K562 (cell line): ENCODE results near the gene FAM120AOS. TPM values are rescaled to one million over a fixed set of nuclear protein-coding genes. Genes with fewer than 3 reads are reported as not detected.

Source experiments
- ARID3B ChIP-seq: fragments of 250-450 bp; sonication (Bioruptor Pico); IDR thresholded peaks from 2 replicates; pipeline ENCODE4 v1.4.0; 2020; ENCODE audit warnings: borderline replicate concordance
- DNMT1 ChIP-seq: fragments of 450-650 bp; IDR thresholded peaks from 2 replicates; pipeline ENCODE4 v1.6.1; 2016; ENCODE audit warnings: antibody characterized with exemption, mild to moderate bottlenecking
- ETV1 ChIP-seq: fragments of 450-650 bp; conservative IDR thresholded peaks from 2 replicates; pipeline ENCODE4 v1.6.1; 2016; ENCODE audit warnings: missing genetic modification characterization, control low read depth, low read depth, missing compliant biosample characterization
- FOSL1 ChIP-seq: fragments of 200-800 bp; sonication (Bioruptor generic); conservative IDR thresholded peaks from 2 replicates; pipeline ENCODE4 v1.6.1; 2016; ENCODE audit warnings: missing genetic modification characterization, missing compliant biosample characterization
- GABPB1 ChIP-seq: sonication (generic); formaldehyde crosslinking; IDR thresholded peaks from 2 replicates; pipeline ENCODE4 v1.8.0; 2022; ENCODE audit warnings: mild to moderate bottlenecking, missing genetic modification reagents
- GTF2A2 ChIP-seq: IDR thresholded peaks from 2 replicates; pipeline ENCODE4 v1.6.1; 2016; ENCODE audit warnings: mild to moderate bottlenecking, missing genetic modification characterization, missing compliant biosample characterization
- HMGN3 ChIP-seq: IDR thresholded peaks from 2 replicates; pipeline ENCODE4 v1.6.1; 2011; ENCODE audit warnings: borderline replicate concordance, low read depth, mild to moderate bottlenecking, mixed read lengths, low read length; ENCODE audit not compliant: insufficient read length; ENCODE audit errors: extremely low read depth
- HOMEZ ChIP-seq: fragments of 250-450 bp; sonication (Bioruptor Pico); IDR thresholded peaks from 2 replicates; pipeline ENCODE4 v1.4.0; 2020; ENCODE audit warnings: mild to moderate bottlenecking, moderate library complexity
- KDM2B ChIP-seq: fragments of 250-450 bp; sonication (Bioruptor Pico); IDR thresholded peaks from 2 replicates; pipeline ENCODE4 v1.8.0; 2021; ENCODE audit warnings: mild to moderate bottlenecking, moderate library complexity
- MCM2 ChIP-seq: fragments of 450-650 bp; IDR thresholded peaks from 2 replicates; pipeline ENCODE4 v1.6.1; 2017; ENCODE audit warnings: low read depth, mild to moderate bottlenecking
- NCOA6 ChIP-seq: fragments of 450-650 bp; IDR thresholded peaks from 2 replicates; pipeline ENCODE4 v1.6.1; 2017; ENCODE audit warnings: mild to moderate bottlenecking
- NFYB ChIP-seq: IDR thresholded peaks from 2 replicates; pipeline ENCODE4 v1.6.1; 2011; ENCODE audit warnings: mild to moderate bottlenecking, moderate library complexity; ENCODE audit not compliant: insufficient read length; ENCODE audit errors: extremely low read depth
- NONO ChIP-seq, 2 experiments: fragments of 200-400 bp in 1 of 2; fragments of 450-650 bp in 1 of 2; formaldehyde crosslinking in 1 of 2; IDR thresholded peaks; 2 replicates each; pipeline ENCODE4 v1.6.1; 2017; ENCODE audit warnings: low read depth in 2 of 2, mild to moderate bottlenecking in 2 of 2, moderate library complexity in 2 of 2, low read length in 1 of 2
- PCBP1 ChIP-seq: fragments of 200-400 bp; formaldehyde crosslinking; IDR thresholded peaks from 2 replicates; pipeline ENCODE4 v1.6.1; 2018; ENCODE audit warnings: mild to moderate bottlenecking, low read depth, low read length; ENCODE audit not compliant: poor library complexity, severe bottlenecking
- POLR2AphosphoS2 ChIP-seq: IDR thresholded peaks from 2 replicates; pipeline ENCODE4 v1.6.1; 2012; ENCODE audit warnings: low read length, improper control_type of control experiment
- PTRF ChIP-seq: fragments of 450-650 bp; IDR thresholded peaks from 2 replicates; pipeline ENCODE4 v1.6.1; 2016; ENCODE audit warnings: mild to moderate bottlenecking, missing genetic modification characterization, missing compliant biosample characterization
- TSHZ1 ChIP-seq: fragments of 250-450 bp; sonication (Bioruptor Pico); IDR thresholded peaks from 2 replicates; pipeline ENCODE4 v1.4.0; 2020; ENCODE audit warnings: mild to moderate bottlenecking, moderate library complexity
- ZBTB9 ChIP-seq: fragments of 450-650 bp; formaldehyde crosslinking; IDR thresholded peaks from 2 replicates; pipeline ENCODE4 v1.4.0; 2020; ENCODE audit warnings: mild to moderate bottlenecking, moderate library complexity
- ZNF24 ChIP-seq: fragments of 450-650 bp; IDR thresholded peaks from 2 replicates; pipeline ENCODE4 v1.6.1; 2016
- polyA plus RNA-seq, 8 experiments: library from polyadenylated mRNA; depleted of rRNA in 4 of 8; stranded (reverse) in 5 of 8; unstranded in 3 of 8; fragments of >200 nt; fragmentation: Nextera tagmentation in 2 of 8; fragmentation: Illumina TruSeq in 1 of 8; extraction: Ambion mirVana in 2 of 8; extraction: Trizol in 1 of 8; gene quantifications; 2 replicates each; pipeline versions ENCODE4 v1.2.1 to v1.2.3, GENCODE V29; 2011 to 2014; ENCODE audit warnings: inconsistent platforms in 1 of 8, missing spikeins in 1 of 8
- total RNA-seq, 7 experiments: library from RNA; depleted of rRNA in 6 of 7; stranded (reverse); fragments of >200 nt in 6 of 7; fragmentation: Illumina TruSeq in 2 of 7; extraction: Trizol in 2 of 7; gene quantifications; 2 replicates each; pipeline versions ENCODE4 v1.2.1 to v1.2.3, GENCODE V29; 2011 to 2021; ENCODE audit warnings: low replicate concordance in 1 of 7

FAM120AOS gene
- total and polyA plus RNA-seq, 9 of the 15 experiments (the other 6 are each of a cell fraction or from before 2014, with no cell fraction given) = 18.8 to 53.4 (median 41.4) TPM

- TF ChIP-seq MCM2 (no peak), ETV1 (tag) (no peak), HOMEZ (CRISPR knock-in tag) (no peak), PTRF (tag) (no peak), PCBP1 (peak; percentile 35), NFYB (no peak), KDM2B (no peak), HMGN3 (peak; percentile 22), POLR2AphosphoS2 (no peak), ARID3B (no peak), DNMT1 (no peak), NCOA6 (no peak), GABPB1 (CRISPR knock-in tag) (0 out of 2 replicates have a peak, but pooled peaks have one; percentile 49), FOSL1 (tag) (no peak), ZNF24 (no peak), ZBTB9 (CRISPR knock-in tag) (no peak), NONO (IDR thresholded peaks at IDR 0.05; ENCODE audit: low read depth in 2 of 2, low read length in 1 of 2) (no peak), TSHZ1 (CRISPR knock-in tag) (no peak), GTF2A2 (tag) (no peak)
Observed at GRCh38 chr9:93451849-93452709, 1.3 kb downstream of the FAM120AOS start (continued).
